ENCODE measurements around the gene ONECUT3. TPM values are rescaled to one million over a fixed set of nuclear protein-coding genes. Genes with fewer than 3 reads are reported as not detected.

The ONECUT3 gene
- polyA plus RNA-seq, 1 of the 3 experiments (the other 2 are of a cell fraction) = not detected

DNA sequence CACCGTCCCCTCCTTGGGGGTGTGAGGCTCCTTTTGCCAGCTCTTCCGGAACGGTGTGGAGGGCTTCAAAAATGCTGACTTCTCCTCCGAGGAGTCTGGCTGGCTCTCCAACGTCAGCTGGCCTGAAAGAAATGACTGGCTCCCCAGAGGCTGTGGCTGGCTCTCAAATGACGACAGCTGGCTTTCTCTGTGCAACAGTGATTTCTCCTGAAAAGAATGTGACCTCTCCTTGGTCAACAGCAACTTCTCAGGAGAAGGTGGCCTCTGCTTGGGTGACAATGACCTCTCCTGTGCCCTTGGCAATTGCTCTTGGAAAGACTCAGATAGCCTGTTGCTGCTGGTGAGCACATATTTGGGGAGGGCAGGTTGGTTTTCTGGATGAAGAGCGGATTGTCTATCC, 29.2 kb downstream of the ONECUT3 start (continued):
- TF ChIP-seq RAD21 (IDR thresholded peaks at IDR 0.05; ENCODE audit: low read length) (no peak), GATA2 (CRISPR knock-in tag; IDR thresholded peaks at IDR 0.05) (no peak), FOXM1 (IDR thresholded peaks at IDR 0.05; ENCODE audit: low read depth) (no peak)

DNA sequence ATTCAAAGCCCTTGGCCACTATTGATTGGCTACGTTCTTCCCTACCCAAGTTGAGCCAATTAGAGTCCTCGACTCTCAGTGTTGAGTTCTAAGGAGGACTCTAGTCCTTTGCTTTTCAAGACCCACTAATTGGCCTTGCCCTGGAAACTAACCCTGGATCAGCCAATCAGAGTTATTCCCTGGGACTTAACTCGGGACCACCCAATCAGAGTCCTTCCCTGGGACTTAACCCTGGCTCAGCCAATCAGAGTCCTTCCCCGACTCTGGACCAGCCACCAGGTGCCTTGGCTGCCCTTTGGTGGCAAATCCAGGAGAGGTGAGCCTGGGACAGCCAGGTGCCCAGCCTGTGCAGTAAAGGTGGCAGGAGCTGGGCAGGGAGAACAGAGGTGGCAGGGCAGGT, 30.0 kb downstream of the ONECUT3 start:
- POLR2A ChIA-PET = no interaction called here
- 4% methylated on average over 3 of the region's 4 CpGs for WGBS (ENCODE audit: low lambda C conversion rate)

More for the DNA sequence above, 30.0 kb downstream of the ONECUT3 start:
- Histone ChIP-seq H3K36me3 (replicated peaks in 1 of 2; ENCODE audit: control insufficient read depth in 1 of 2, insufficient read depth in 2 of 2, low read length in 1 of 2) (no peaks in the 10 kb centered on the region), H3K4me1 (ENCODE audit: control insufficient read depth in 1 of 2, insufficient read depth in 2 of 2, low read depth in 1 of 2, low read length in 1 of 2) (no peaks in the 10 kb centered on the region), H2AFZ (ENCODE audit: low read depth) (no peak overlapping the region), H3K9me2 (no peaks in the 10 kb centered on the region), H3K4me3 (ENCODE audit: low read depth in 2 of 2, low read length in 1 of 2) (no peak overlapping the region), H3K79me2 (ENCODE audit: insufficient read depth) (no peaks in the 10 kb centered on the region), H3F3A (replicated peaks; ENCODE audit: insufficient read depth) (no peaks in the 10 kb centered on the region), H4K20me1 (ENCODE audit: insufficient read depth) (no peaks in the 10 kb centered on the region), H3K9me3 (peaks cover 6% of the 10 kb centered on the region; the same call in 1 of the 2 replicates), H3K4me2 (no peak overlapping the region), H3K27me3 (ENCODE audit: insufficient read depth) (peaks cover 65% of the 10 kb centered on the region), H3K27ac (ENCODE audit: low read depth in 2 of 2, low read length in 1 of 2) (no peak overlapping the region), H3K9ac (no peak overlapping the region)
- CTCF ChIA-PET = interaction anchor here (0.9 to 11.8 kb wide), 13 partner anchors 10 to 237 kb away, joined by 3 to 143 read pairs (median 6); partner anchors contain the start of gene ONECUT3
- no peak for DNase-seq
- TF ChIP-seq, protein P1, sequence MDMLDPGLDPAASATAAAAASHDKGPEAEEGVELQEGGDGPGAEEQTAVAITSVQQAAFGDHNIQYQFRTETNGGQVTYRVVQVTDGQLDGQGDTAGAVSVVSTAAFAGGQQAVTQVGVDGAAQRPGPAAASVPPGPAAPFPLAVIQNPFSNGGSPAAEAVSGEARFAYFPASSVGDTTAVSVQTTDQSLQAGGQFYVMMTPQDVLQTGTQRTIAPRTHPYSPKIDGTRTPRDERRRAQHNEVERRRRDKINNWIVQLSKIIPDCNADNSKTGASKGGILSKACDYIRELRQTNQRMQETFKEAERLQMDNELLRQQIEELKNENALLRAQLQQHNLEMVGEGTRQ (IDR thresholded peaks at IDR 0.05; ENCODE audit: borderline replicate concordance, low read depth, low read length) = no peak
- no peak for TF ChIP-seq CHD2 (IDR thresholded peaks at IDR 0.05; ENCODE audit: low read length, partially characterized antibody)
- TF ChIP-seq EZH2phosphoT487 (IDR thresholded peaks at IDR 0.05; ENCODE audit: borderline replicate concordance, low read depth) = no peak
- TF ChIP-seq TEAD4 (IDR thresholded peaks at IDR 0.05; ENCODE audit: borderline replicate concordance, insufficient read depth) = no peak
- TF ChIP-seq JUND (IDR thresholded peaks at IDR 0.05) = no peak
- TF ChIP-seq POLR2AphosphoS5 (IDR thresholded peaks at IDR 0.05; ENCODE audit: low read depth, low read length) = no peak
- TF ChIP-seq YY1 (IDR thresholded peaks at IDR 0.05; ENCODE audit: low read depth) = no peak
- TF ChIP-seq NRF1 (IDR thresholded peaks at IDR 0.05; ENCODE audit: low read depth, low read length) = no peak
- TF ChIP-seq RAD21 (IDR thresholded peaks at IDR 0.05; ENCODE audit: low read length) = no peak
- no peak for TF ChIP-seq FOSL2 (IDR thresholded peaks at IDR 0.05; ENCODE audit: borderline replicate concordance, low read depth)
- TF ChIP-seq, protein P2, sequence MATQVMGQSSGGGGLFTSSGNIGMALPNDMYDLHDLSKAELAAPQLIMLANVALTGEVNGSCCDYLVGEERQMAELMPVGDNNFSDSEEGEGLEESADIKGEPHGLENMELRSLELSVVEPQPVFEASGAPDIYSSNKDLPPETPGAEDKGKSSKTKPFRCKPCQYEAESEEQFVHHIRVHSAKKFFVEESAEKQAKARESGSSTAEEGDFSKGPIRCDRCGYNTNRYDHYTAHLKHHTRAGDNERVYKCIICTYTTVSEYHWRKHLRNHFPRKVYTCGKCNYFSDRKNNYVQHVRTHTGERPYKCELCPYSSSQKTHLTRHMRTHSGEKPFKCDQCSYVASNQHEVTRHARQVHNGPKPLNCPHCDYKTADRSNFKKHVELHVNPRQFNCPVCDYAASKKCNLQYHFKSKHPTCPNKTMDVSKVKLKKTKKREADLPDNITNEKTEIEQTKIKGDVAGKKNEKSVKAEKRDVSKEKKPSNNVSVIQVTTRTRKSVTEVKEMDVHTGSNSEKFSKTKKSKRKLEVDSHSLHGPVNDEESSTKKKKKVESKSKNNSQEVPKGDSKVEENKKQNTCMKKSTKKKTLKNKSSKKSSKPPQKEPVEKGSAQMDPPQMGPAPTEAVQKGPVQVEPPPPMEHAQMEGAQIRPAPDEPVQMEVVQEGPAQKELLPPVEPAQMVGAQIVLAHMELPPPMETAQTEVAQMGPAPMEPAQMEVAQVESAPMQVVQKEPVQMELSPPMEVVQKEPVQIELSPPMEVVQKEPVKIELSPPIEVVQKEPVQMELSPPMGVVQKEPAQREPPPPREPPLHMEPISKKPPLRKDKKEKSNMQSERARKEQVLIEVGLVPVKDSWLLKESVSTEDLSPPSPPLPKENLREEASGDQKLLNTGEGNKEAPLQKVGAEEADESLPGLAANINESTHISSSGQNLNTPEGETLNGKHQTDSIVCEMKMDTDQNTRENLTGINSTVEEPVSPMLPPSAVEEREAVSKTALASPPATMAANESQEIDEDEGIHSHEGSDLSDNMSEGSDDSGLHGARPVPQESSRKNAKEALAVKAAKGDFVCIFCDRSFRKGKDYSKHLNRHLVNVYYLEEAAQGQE (IDR thresholded peaks at IDR 0.05; ENCODE audit: low read depth, low read length) = no peak
- no peak for TF ChIP-seq SMC3 (IDR thresholded peaks at IDR 0.05; ENCODE audit: low read depth, low read length)
- TF ChIP-seq, protein P3, sequence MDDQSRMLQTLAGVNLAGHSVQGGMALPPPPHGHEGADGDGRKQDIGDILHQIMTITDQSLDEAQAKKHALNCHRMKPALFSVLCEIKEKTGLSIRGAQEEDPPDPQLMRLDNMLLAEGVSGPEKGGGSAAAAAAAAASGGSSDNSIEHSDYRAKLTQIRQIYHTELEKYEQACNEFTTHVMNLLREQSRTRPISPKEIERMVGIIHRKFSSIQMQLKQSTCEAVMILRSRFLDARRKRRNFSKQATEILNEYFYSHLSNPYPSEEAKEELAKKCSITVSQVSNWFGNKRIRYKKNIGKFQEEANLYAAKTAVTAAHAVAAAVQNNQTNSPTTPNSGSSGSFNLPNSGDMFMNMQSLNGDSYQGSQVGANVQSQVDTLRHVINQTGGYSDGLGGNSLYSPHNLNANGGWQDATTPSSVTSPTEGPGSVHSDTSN (IDR thresholded peaks at IDR 0.05) = no peak
- no peak for TF ChIP-seq EP300 (IDR thresholded peaks at IDR 0.05; ENCODE audit: borderline replicate concordance in 1 of 2, low read depth in 1 of 2, low read length in 1 of 2)
